GM18526 (cell line): ENCODE data around the gene SEMA4A.

Experiments
- POLR2A ChIP-seq: IDR thresholded peaks from 3 replicates; pipeline ENCODE4 v1.6.1; 2011; ENCODE audit not compliant: insufficient read length; ENCODE audit errors: extremely low read depth

Gene SEMA4A

DNA sequence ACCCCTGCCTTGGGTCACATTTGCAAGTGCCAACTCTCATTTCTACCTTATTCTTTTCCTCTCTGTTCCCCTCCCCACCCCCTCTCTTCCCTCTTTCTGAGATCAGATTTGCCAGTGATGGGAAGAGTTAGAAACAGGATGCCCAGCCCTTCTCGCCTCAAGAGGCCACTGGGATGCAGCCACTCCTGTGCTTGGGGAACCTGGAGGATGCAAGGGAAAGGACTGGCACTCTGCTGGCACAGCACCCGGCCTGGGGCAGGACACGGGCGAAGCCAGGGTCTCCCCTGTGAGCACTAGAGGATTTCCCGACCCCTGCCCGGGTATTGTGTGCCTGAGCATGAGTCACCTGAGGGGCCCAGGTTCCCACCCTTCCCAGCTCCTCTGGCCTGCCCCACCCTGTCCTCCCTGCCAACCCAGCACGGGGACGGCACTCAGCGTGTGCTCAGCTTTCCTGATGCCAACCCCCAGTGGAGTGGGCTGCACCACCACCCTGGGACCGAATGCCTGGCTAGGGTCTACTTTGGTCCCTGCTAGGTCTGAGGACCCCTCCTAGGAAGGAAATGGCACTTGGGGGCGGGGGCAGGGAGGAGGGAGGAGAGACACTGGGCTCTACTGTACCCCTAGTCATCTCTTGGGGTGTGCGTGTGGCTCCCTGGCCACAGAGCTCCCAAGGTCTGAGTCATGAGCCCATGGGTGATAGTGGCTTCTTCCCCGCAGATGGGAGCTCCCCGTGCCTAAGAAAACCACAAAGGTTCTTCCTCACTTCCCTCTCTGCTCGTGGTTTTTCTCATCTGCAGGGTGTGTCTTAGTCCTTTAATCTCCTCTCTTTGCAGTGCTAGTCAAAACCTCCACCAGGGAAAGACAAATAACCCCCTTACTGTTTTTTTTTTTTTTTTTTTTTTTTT is 26.5 kb upstream of the SEMA4A start:
- no peak for TF ChIP-seq POLR2A

DNA sequence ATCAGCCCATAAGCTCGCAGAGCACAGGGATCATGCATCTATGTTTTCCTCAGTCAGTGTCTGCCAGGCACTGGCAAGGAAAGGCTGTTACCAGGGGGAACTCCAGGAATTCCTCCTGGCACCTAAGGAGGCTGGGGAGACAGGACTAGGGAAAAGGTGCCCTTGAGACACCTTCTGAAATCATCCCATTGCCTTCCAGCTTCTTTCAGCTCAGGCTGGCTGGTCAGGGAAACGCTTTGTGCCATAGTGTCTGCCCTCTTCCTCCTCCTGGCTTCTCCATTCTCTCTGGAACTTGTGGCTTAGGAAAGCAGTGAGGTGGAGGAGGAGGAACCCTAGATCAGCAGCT is 25.1 kb upstream of the SEMA4A start:
- TF ChIP-seq POLR2A = no peak

DNA sequence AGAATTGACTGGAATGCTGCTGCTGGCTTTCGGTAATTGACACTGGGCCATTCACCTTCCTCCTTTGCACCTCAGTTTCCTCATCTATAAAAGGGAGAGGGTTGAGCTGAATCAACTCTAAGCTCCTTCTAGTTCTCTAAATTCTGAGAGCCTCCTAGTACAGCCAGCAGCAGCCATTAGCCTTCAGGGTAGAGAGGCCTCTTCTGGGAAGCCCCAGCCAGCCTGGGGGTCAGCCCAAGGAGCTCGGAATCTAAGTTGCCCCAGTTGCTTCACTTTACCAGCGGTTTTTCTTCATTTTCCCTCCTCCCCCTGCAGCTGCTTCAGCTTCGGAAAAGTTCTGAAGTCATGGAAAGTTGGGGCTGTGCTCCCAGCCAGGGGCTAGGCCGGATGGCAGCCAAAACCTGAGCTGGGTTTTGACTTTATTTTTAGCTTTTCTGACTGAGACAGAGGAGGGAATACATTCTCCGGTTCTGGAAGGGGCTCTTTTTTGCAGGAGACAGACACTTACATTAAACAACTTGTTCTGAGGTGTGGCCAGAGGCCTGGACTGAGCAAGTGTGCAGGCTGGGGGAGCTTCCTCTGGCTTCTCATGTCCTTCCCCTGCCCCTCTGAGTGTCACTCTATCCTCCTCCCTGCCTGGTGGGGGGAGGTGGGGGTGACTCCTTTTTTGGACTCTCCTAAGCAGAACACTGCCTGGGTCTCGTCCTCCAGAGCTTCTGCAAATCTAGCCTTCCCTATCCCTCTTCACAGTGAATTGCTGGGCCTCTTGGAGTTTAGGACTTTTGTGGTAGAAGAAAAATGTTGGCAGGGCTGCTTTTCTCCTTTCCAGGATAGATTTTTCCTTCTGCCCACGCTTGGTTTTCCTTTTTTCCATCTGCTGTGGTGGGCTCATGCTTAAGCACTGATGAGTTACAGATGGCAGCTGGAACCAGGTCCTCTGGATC is 24.5 kb upstream of the SEMA4A start:
- TF ChIP-seq POLR2A = no peak

DNA sequence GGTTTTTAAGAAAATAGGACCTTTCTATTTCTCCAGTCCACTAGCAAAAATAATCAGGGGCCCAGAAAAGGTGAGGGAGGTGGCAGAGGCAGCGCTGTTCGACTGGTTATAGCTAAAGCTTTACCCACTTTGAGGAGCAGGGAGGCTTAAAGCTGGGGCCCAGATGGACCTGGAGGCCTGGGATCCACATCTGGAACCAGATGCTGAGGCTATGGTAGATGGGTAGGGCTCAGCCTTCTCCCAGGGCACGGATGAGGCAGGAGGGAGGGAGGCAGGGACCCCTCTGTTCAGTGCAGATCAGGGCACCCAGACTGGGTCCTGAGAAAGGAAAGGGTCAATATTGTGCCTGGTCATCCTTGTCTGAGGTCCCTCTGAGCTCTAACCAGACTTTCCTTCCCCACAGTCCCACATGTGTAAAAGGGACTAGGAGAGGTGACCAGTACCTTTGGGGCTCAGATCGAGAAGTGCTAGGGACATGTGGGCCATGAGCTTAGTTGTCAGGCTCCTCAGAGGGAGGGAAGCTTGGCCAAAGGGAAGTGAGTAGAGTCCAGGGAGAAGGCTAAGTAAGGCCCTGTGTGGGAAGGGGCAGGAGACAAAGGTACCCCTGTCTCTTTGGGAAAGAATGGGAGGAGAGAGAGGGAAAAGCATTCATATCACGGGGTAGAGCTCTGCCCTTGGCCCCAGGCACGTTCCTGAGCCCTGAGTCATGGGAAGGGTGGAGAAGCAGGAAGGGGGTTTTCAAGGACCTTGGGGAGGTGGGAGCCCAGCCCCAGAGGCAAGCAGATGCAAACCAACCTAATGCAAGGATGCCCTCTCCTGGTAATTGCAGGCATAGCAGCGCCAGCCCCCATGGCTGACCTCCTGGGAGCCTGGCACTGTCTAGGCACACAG is 23.5 kb upstream of the SEMA4A start:
- no peak for TF ChIP-seq POLR2A

DNA sequence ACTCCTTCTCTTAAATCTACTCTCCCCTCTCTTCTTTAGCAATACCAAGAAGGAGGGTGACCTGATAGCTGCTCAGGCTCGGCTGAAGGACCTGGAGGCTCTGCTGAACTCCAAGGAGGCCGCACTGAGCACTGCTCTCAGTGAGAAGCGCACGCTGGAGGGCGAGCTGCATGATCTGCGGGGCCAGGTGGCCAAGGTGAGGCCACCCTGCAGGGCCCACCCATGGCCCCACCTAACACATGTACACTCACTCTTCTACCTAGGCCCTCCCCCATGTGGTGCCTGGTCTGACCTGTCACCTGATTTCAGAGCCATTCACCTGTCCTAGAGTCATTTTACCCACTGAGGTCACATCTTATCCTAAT is 22.8 kb upstream of the SEMA4A start:
- no peak for TF ChIP-seq POLR2A

DNA sequence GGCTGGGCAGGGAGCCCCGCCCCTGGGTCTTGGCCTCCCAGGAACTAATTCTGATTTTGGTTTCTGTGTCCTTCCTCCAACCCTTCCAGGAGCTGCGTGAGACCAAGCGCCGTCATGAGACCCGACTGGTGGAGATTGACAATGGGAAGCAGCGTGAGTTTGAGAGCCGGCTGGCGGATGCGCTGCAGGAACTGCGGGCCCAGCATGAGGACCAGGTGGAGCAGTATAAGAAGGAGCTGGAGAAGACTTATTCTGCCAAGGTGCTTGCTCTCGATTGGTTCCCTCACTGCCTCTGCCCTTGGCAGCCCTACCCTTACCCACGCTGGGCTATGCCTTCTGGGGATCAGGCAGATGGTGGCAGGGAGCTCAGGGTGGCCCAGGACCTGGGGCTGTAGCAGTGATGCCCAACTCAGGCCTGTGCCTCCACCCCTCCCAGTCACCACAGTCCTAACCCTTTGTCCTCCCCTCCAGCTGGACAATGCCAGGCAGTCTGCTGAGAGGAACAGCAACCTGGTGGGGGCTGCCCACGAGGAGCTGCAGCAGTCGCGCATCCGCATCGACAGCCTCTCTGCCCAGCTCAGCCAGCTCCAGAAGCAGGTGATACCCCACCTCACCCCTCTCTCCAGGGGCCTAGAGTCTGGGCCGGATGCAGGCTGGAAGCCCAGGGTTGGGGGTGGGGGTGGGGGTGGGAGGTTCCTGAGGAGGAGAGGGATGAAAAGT is 18.5 kb upstream of the SEMA4A start:
- TF ChIP-seq POLR2A = no peak

DNA sequence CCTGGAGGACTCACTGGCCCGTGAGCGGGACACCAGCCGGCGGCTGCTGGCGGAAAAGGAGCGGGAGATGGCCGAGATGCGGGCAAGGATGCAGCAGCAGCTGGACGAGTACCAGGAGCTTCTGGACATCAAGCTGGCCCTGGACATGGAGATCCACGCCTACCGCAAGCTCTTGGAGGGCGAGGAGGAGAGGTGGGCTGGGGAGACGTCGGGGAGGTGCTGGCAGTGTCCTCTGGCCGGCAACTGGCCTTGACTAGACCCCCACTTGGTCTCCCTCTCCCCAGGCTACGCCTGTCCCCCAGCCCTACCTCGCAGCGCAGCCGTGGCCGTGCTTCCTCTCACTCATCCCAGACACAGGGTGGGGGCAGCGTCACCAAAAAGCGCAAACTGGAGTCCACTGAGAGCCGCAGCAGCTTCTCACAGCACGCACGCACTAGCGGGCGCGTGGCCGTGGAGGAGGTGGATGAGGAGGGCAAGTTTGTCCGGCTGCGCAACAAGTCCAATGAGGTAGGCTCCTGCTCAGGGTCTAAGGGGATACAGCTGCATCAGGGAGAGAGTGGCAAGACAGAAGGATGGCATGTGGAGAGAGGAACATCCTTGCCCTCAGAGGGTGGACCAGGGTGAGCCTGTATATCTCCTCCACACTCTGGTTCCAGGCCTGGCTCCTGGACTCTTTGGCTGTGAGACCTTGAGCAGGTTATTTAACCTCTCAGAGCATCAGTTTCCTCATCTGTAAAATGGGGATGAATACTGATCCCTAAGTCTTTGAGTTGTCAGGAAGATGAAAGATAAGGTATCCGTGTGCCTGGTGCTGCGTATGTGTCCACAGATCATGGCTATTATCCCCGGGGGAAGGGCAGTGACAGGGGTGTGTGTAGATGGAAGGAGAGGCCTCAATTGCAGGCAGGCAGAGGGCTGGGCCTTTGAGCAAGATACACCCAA is 17.2 kb upstream of the SEMA4A start:
- TF ChIP-seq POLR2A = no peak

DNA sequence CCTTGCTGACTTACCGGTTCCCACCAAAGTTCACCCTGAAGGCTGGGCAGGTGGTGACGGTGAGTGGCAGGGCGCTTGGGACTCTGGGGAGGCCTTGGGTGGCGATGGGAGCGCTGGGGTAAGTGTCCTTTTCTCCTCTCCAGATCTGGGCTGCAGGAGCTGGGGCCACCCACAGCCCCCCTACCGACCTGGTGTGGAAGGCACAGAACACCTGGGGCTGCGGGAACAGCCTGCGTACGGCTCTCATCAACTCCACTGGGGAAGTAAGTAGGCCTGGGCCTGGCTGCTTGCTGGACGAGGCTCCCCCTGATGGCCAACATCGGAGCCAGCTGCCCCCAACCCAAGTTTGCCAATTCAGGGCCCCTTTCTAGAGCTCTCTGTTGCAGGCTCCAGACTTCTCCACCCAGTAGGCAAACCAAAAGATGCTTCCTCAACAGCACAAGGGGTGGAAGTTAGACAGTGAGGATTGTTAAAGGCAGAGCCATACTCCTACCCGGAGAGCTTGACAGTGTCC is 16.4 kb upstream of the SEMA4A start:
- TF ChIP-seq POLR2A = no peak

DNA sequence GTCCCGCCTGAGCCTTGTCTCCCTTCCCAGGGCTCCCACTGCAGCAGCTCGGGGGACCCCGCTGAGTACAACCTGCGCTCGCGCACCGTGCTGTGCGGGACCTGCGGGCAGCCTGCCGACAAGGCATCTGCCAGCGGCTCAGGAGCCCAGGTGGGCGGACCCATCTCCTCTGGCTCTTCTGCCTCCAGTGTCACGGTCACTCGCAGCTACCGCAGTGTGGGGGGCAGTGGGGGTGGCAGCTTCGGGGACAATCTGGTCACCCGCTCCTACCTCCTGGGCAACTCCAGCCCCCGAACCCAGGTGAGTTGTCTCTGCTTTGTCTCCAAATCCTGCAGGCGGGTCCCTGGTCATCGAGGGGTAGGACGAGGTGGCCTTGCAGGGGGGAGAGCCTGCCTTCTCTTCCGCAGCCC is 14.9 kb upstream of the SEMA4A start:
- no peak for TF ChIP-seq POLR2A

DNA sequence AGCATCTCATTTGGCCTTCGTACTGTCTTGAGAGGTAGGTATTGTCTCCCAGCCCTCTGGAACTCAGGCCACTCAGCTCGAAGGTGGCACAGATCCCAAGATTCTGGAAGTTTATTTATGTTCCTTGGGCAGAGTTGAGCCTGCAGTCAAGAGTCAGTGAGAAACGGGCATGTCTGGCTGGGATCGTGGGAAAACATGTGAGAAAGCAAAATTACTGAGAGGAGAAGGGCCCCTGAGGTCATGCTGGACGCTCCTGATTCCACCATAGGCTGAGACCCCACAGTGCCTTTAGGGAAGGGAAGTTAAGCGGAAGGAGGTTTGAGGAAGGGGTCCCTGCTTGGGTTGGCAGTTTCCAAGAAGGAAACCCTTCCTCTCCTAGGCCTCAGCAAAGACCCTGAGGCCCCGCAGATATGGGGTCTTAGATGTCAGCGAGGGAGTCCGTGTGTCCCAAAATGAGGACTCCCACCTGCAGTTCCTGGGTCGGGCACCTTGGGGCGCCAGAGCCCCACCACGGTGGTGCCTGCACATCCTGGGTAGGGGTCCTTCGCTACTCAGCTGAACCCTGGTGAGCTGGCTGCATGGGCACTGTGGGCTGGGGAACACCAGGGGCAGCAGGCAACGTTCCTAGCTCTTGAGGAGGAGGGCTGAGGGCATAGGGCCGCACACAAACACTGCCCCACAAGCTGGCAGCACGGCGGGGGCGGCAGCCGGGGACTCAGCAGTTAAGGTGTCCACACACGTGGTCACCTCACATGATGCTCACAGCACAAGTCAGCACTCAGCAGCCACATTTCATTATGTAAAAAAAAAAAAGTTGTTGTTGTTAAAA is 12.3 kb upstream of the SEMA4A start:
- no peak for TF ChIP-seq POLR2A

DNA sequence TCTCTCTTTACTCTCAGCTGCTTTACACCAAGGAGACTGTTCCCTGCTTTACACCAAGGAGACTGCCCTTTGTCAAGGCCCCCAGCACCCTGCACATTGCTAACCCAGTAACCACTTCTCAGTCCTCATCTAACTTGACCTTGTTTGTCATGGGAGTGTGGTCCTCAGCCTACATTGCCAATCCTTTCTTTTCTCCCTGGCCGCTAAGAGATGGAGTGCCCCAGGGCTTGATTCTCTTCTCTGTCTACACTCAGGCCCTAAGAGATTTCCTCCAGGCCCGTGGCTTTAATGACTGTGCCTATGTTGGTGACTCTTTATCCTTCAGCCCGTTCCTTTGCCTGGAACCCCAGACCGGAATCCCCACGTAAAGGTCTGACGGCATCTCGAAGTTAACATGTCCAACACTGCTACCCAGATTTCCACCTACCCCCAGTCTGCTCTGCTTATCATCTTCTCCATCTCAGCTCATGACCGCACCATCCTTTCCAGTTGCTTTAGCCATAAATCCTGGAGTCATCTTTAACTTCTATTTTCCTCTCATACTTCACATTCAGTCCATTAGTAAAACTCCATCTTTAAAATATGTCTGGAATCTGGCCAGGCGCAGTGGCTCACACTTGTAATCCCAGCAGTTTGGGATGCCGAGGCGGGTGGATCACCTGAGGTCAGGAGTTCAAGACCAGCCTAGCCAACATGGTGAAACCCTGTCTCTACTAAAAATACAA is 9.5 kb upstream of the SEMA4A start:
- no peak for TF ChIP-seq POLR2A

DNA sequence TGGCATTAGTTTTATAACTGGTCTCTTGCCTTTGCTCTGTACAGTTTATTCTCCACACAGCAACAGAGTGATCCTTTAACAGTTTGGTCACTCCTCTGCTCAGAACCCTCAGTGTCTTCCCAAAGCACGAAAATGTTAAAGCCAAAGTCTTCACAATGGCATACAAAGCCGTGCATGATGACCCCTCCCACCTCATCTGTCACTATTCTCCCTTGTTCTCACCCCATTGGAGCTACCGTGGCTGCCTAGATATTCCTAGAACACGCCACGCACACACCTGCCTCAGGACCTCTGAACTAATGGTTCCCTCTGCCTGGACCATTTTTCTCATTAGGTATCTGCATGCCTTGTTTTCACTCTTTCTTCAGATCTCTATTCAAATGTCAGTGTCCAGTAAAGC is 8.6 kb upstream of the SEMA4A start:
- no peak for TF ChIP-seq POLR2A

DNA sequence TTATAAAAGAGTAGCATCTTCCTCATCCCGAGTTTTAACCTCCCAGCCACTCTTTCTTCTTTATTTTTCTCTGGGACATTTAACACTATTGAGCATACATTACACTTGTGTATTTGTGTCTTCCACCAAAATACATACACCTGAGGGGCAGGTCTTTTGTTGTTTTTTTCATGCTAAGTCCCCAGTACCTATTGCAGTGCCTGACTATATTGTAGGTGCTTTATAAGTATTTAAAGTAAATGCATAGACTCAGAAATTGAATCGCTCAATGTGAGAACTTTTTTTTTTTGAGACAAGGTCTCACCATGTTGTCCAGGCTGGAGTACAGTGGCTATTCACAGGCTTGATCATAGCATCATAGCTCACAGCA is 7.8 kb upstream of the SEMA4A start:
- no peak for TF ChIP-seq POLR2A
